H1 (cell line): ENCODE results near the gene STT3B.

ENCODE experiments used
- EP300 ChIP-seq, 2 experiments: IDR thresholded peaks; 1 replicate in 1 of 2; 2 replicates in 1 of 2; pipeline ENCODE4 v1.6.1; 2011 to 2012; ENCODE audit warnings: low read depth in 2 of 2, low read length in 2 of 2, mild to moderate bottlenecking in 2 of 2, borderline replicate concordance in 1 of 2, inconsistent platforms in 1 of 2, moderate library complexity in 1 of 2
- GTF2F1 ChIP-seq: IDR thresholded peaks from 2 replicates; pipeline ENCODE4 v1.6.1; 2012; ENCODE audit warnings: low read depth, low read length, improper control_type of control experiment, borderline replicate concordance
- HDAC6 ChIP-seq: IDR thresholded peaks from one replicate; pipeline ENCODE4 v1.7.1; 2012; ENCODE audit warnings: low read depth, mild to moderate bottlenecking, inconsistent platforms, low read length, moderate library complexity
- KDM1A ChIP-seq: fragments of 200-600, 300-600 bp; sonication (generic); IDR thresholded peaks from 2 replicates; pipeline ENCODE4 v1.7.1; 2016; ENCODE audit warnings: mild to moderate bottlenecking, low read length, borderline replicate concordance
- PHF8 ChIP-seq: fragments of 200-600 bp; sonication (generic); conservative IDR thresholded peaks from 2 replicates; pipeline ENCODE4 v1.7.1; 2012; ENCODE audit warnings: low read depth, mild to moderate bottlenecking, inconsistent platforms, low read length, moderate library complexity
- POLR2A ChIP-seq, 2 experiments: IDR thresholded peaks; 1 replicate in 1 of 2; 2 replicates in 1 of 2; pipeline ENCODE4 v1.6.1; 2011; ENCODE audit warnings: low read depth in 2 of 2, low read length in 2 of 2, mild to moderate bottlenecking in 2 of 2; ENCODE audit errors: control extremely low read depth in 1 of 2
- POLR2AphosphoS5 ChIP-seq: IDR thresholded peaks from 2 replicates; pipeline ENCODE4 v1.6.1; 2011; ENCODE audit warnings: low read depth, low read length
- RAD21 ChIP-seq, 2 experiments: IDR thresholded peaks in 1 of 2; conservative IDR thresholded peaks in 1 of 2; 2 replicates each; pipeline ENCODE4 v1.6.1; 2011; ENCODE audit warnings: low read depth in 2 of 2, low read length in 2 of 2, improper control_type of control experiment in 1 of 2, inconsistent platforms in 1 of 2, mild to moderate bottlenecking in 1 of 2, moderate library complexity in 1 of 2
- RNF2 ChIP-seq: fragments of 200-900, 300-1000 bp; sonication (generic); IDR thresholded peaks from 2 replicates; pipeline ENCODE4 v1.7.1; 2016; ENCODE audit warnings: borderline replicate concordance, low read depth, mild to moderate bottlenecking, antibody characterized with exemption, low read length; ENCODE audit not compliant: poor library complexity, severe bottlenecking; ENCODE audit errors: missing control alignments
- SIN3A ChIP-seq, 2 experiments: IDR thresholded peaks in 1 of 2; conservative IDR thresholded peaks in 1 of 2; 2 replicates each; pipeline ENCODE4 v1.6.1; 2011 to 2012; ENCODE audit warnings: low read length in 2 of 2, improper control_type of control experiment in 1 of 2, low read depth in 1 of 2, mild to moderate bottlenecking in 1 of 2
- YY1 ChIP-seq: IDR thresholded peaks from 2 replicates; pipeline ENCODE4 v1.6.1; 2011; ENCODE audit warnings: low read depth, mild to moderate bottlenecking, low read length
- TF ChIP-seq, protein P1 (sequence below), 3 experiments: IDR thresholded peaks; 1 replicate in 2 of 3; 2 replicates in 1 of 3; pipeline versions ENCODE4 v1.5.1 to v1.6.1; 2011; ENCODE audit warnings: low read length in 3 of 3, mild to moderate bottlenecking in 3 of 3, inconsistent platforms in 2 of 3, low read depth in 1 of 3, moderate library complexity in 1 of 3; ENCODE audit not compliant: insufficient read depth in 1 of 3; ENCODE audit errors: control extremely low read depth in 1 of 3
- TF ChIP-seq, protein P2 (sequence below): IDR thresholded peaks from 2 replicates; pipeline ENCODE4 v1.6.1; 2012; ENCODE audit warnings: inconsistent platforms
- TF ChIP-seq, protein P3 (sequence below): IDR thresholded peaks from 2 replicates; pipeline ENCODE4 v1.6.1; 2012; ENCODE audit warnings: inconsistent platforms

DNA sequence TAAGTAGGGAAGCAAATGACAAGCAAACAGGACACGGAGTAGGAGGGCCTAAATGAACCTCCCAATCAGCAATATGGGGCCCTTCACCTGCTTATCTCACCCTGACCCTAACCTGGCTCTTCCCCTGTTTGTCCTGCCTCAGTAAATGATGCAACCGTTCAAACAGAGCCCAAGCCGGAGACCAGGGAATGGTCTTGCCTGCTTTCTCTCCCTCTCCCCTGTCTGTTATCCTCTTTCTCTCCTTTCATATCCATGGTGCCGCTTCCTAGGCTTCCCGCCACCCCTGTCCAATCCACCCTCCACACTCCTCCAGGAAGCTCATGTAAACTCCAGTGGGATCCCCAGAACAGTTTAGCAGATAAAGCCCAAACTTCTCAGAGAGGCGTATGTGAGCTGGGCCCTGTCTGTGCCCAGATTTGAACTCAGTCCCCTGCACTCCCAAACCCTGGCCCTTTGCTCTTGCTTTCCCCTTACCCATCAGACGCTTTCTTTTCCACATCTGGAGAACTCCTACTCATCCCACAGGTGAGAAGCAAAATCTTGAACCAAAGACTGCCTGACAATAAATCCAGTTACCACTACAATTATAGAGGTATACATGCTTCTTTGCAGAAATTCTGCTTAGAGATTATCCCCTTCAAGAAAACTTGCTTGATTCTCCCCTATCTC, 45.7 kb upstream of the STT3B start:
- TF ChIP-seq GTF2F1 (no peak), RNF2 (no peak), HDAC6 (no peak), POLR2AphosphoS5 (no peak), POLR2A (IDR thresholded peaks at IDR 0.05; ENCODE audit: control extremely low read depth in 1 of 2, low read depth in 2 of 2, low read length in 2 of 2) (no peak), KDM1A (no peak), SIN3A (conservative IDR thresholded peaks at IDR 0.05 in 1 of 2, IDR thresholded peaks at IDR 0.05 in 1 of 2; ENCODE audit: low read depth in 1 of 2, low read length in 2 of 2) (no peak), RAD21 (IDR thresholded peaks at IDR 0.05 in 1 of 2, conservative IDR thresholded peaks at IDR 0.05 in 1 of 2; ENCODE audit: low read depth in 2 of 2, low read length in 2 of 2) (no peak), PHF8 (no peak), YY1 (no peak), EP300 (IDR thresholded peaks at IDR 0.05; ENCODE audit: borderline replicate concordance in 1 of 2, low read depth in 2 of 2, low read length in 2 of 2) (no peak)
- TF ChIP-seq, protein P1, sequence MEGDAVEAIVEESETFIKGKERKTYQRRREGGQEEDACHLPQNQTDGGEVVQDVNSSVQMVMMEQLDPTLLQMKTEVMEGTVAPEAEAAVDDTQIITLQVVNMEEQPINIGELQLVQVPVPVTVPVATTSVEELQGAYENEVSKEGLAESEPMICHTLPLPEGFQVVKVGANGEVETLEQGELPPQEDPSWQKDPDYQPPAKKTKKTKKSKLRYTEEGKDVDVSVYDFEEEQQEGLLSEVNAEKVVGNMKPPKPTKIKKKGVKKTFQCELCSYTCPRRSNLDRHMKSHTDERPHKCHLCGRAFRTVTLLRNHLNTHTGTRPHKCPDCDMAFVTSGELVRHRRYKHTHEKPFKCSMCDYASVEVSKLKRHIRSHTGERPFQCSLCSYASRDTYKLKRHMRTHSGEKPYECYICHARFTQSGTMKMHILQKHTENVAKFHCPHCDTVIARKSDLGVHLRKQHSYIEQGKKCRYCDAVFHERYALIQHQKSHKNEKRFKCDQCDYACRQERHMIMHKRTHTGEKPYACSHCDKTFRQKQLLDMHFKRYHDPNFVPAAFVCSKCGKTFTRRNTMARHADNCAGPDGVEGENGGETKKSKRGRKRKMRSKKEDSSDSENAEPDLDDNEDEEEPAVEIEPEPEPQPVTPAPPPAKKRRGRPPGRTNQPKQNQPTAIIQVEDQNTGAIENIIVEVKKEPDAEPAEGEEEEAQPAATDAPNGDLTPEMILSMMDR (IDR thresholded peaks at IDR 0.05; ENCODE audit: control extremely low read depth in 1 of 3, insufficient read depth in 1 of 3, low read depth in 1 of 3, low read length in 3 of 3): no peak
- TF ChIP-seq, protein P2, sequence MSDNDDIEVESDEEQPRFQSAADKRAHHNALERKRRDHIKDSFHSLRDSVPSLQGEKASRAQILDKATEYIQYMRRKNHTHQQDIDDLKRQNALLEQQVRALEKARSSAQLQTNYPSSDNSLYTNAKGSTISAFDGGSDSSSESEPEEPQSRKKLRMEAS: no peak
- TF ChIP-seq, protein P3, sequence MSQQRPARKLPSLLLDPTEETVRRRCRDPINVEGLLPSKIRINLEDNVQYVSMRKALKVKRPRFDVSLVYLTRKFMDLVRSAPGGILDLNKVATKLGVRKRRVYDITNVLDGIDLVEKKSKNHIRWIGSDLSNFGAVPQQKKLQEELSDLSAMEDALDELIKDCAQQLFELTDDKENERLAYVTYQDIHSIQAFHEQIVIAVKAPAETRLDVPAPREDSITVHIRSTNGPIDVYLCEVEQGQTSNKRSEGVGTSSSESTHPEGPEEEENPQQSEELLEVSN: no peak
